Amniotic stem cell (primary cell): ENCODE results near the gene C5orf24.
"Not testable (repeated sequence)": the region's sequence is repeated elsewhere in the genome, so short reads cannot be mapped to it uniquely, and the experiment has no call there.

ENCODE experiments used
- DNase-seq: peaks from one replicate; lab custom pipeline; 2025; lab: John Stamatoyannopoulos, UW

Gene C5orf24

GRCh38 chr5:134857401-134857800 is 11.6 kb downstream of the C5orf24 start:
- DNase-seq: no peak

DNA sequence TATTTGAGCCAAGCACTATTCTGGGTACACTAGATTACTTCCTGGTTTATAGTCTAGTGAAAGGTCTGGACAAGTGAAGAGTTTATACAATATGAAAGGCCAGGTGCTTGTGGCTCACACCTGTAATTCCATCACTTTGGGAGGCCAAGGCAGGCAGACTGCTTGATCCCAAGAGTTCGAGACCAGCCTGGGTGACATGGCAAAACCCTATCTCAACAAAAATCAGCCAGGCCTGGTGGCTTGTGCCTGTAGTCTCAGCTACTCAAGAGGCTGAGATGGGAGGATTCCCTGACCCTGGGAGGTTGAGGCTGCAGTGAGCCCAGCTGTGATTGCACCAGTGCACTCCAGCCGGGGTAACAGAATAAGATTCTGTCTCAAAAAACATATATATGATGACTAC is 18.9 kb downstream of the C5orf24 start:
- no peak for DNase-seq

DNA sequence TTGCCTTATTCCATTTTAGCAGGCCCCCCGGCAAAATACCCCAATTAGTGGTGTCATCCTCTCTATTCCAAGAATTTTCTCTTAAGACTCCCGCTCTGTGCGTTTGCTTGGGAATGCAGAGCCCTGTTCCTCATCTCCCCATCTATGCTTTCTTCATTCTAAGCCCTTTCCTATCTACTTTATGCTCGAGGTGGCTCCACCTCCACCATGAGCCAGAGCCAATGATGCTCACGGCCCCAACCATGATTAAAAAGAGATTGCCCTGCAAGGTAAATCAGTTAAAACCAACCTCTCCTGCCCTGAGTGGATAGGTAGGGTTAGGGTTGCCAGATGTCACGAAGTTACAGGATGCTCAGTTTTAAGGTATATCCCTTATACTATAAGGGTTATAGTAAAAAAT is 27.7 kb downstream of the C5orf24 start:
- no peak for DNase-seq

- peak; percentile 65 for DNase-seq
These were observed 28.4 kb downstream of the C5orf24 start, which contains the start of gene TXNDC15 for GRCh38 chr5:134873987-134874830. Gene TXNDC15, plus strand, starts transcription at chr5:134874371. Its CDS starts 57 bp downstream, at chr5:134874428.

DNA sequence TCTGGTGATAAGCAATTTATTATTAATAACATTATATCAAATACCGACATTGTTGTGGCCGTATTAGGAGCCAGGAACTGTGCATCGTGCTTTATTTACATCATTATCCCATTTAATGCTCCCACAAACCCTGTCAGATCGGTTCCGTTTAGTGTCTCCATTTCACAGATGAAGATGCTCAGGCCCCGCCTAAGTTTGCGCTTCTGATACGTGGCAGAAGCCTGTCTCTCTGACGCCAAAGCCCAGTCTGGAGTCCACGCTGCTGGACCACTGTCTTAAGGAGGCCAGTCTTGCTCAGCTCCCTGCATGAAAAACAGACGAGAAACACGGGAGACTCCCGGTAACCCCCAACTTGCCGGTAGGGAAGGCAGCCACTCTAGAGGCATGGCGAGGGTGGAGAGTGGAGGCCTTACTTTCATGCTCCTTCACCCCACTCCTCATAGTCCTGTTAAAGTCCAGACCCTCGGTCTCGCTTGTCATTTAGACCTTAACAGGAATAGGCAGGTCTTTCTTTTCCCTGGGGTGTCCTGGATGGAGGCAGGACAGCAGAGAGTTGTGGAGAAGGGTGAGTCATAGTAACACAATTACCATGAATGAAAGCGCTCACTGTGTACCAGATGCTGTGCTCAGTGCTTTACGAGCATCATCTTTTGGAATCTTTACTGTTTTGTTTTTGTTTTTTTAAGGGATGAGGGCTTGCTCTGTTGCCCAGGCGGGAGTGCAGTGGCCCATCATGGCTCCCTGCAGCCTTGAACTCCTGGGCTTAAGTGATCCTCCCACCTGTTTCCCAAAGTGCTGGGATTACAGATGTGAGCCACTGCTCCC is 29.3 kb downstream of the C5orf24 start:
- peak; percentile 63 for DNase-seq

GRCh38 chr5:134877159-134877558 is 31.4 kb downstream of the C5orf24 start:
- DNase-seq: no peak

- DNase-seq: no peak
These were observed 32.6 kb downstream of the C5orf24 start for GRCh38 chr5:134878403-134878802.

- DNase-seq: no peak
These were observed 33.7 kb downstream of the C5orf24 start for GRCh38 chr5:134879456-134879855.

GRCh38 chr5:134880937-134881336 is 35.2 kb downstream of the C5orf24 start:
- not testable (repeated sequence) for DNase-seq

- DNase-seq: not testable (repeated sequence)
These were observed 35.9 kb downstream of the C5orf24 start for GRCh38 chr5:134881711-134882110.

DNA sequence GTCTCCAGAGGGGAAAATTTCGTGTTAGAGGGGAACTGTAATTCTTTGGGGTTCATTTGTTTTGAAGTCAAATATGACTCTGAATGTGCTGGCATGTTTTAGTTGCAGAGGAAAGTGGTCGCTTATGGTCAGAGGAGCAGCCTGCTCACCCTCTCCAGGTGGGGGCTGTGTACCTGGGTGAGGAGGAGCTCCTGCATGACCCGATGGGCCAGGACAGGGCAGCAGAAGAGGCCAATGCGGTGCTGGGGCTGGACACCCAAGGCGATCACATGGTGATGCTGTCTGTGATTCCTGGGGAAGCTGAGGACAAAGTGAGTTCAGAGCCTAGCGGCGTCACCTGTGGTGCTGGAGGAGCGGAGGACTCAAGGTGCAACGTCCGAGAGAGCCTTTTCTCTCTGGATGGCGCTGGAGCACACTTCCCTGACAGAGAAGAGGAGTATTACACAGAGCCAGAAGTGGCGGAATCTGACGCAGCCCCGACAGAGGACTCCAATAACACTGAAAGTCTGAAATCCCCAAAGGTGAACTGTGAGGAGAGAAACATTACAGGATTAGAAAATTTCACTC is 41.9 kb downstream of the C5orf24 start:
- DNase-seq: no peak

- no peak for DNase-seq
These were observed 43.6 kb downstream of the C5orf24 start for GRCh38 chr5:134889335-134889734.

GRCh38 chr5:134891473-134891872 is 45.7 kb downstream of the C5orf24 start:
- no peak for DNase-seq

DNA sequence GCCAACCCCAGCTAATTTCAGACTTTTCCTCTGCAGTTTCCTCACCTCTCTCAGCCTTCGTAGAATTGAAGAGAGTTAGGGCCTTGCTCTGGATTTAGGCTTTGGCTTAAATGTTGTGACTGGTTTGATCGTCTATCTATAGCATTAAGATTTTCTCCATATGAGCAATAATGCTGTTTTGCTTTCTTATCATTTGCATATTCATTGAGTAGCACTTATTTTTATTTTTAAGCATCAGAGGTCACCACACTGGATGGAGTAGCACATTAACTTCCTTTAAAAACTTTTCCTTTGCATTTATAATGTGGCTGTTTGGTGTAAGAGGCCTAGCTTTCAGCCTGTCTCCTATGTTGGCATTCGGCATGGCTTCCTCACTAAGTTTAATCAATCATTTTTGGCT is 46.5 kb downstream of the C5orf24 start:
- no peak for DNase-seq

- no peak for DNase-seq
These were observed 47.2 kb downstream of the C5orf24 start for GRCh38 chr5:134892926-134893325.

- DNase-seq: no peak
These were observed 48.2 kb downstream of the C5orf24 start for GRCh38 chr5:134893748-134894505.

GRCh38 chr5:134902071-134902801 is 56.5 kb downstream of the C5orf24 start:
- DNase-seq: no peak

DNA sequence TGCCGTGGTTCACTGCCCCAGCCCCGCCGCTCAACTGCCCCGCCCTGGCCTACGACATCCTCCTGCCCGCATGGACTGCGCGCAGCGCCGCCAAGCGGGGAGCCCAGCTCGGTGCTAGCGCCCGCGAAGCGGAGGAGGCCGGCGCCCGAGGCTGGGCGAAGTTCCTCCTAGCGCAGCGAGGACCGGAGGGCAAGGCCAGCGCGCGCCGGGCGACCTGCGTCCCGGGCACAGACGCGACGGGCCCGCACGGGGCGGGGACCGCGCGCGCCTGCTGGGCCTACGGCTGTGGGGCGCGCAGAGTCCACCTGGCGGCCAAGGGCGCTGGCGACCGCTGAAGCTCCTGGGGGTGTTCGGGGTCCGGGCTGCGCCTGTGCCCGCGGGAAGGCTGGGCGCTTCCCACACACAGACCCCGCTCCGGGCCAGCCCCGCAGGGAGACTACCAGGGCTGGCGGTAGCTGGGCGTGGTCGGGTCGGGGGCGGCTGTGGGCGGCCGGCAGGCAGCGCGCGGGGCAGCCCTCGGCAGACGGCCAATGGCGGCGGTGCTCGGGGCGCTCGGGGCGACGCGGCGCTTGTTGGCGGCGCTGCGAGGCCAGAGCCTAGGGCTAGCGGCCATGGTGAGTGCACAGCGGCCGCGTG is 59.0 kb downstream of the C5orf24 start, which contains the start of gene PCBD2:
TSS of gene PCBD2 (plus strand) at position 522 of the 636 bp plus-strand sequence. CDS start at position 531, 9 bp downstream.
- peak; percentile 83 for DNase-seq

DNA sequence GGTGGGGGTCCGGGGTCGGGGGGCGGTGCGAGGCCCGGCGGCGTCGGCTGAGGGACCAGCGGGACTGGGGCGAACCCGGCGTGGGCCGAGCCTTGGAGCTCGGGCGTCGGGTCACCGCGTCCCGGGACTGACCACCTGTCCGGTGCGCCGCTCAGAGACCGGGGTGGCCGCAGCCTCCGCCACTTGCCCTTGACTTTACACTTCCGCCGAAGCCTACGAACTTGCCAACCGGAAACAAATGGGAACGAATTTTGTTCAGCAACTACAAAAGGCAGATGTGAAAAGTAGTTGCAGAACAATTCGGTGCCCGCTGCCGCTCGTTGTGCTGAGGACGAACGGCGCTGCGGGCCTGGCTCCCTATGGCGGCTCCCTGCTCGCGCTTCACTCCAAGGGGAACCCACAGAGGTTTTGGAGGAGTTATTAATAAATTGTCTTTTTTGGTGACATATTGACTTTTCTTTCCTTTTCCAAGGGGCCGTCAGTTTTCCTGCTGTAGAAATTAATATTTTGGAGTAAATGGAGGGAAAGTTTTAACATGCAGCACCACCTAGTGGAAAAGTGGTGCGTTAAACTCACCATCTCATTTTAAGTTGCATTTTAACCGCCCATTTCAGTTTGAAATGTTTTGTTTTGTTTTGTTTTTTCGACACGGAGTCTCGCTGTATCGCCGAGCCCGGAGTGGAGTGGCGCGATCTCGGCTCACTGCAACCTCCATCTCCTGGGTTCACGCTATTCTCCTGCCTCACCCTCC is 59.7 kb downstream of the C5orf24 start:
- peak; percentile 54 for DNase-seq

DNA sequence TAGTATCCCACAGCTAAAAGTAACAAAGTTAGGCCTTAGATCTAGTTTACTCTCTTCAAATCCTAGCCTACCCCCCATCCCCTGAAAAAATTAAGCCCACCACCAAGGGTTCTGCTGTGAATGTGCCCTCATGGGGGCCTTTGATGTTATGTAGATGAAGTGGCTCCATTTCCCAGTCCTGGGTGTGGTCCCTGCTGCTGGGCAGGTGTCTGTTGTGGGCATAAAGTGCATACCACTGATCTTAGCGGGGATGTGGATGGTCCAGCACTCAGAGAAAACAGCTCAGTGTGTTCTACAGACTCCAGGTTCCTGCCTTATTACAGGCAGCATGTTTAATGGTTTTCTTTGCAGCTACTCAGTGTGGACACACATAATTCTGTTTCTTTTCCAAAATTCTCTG is 61.0 kb downstream of the C5orf24 start:
- DNase-seq: no peak
